HG03558 (cell line): ENCODE results near the gene AASS.
A peak's percentile ranks its signal among the peaks of the same experiment; 100 is the strongest.
"Not testable (repeated sequence)": the region's sequence is repeated elsewhere in the genome, so short reads cannot be mapped to it uniquely, and the experiment has no call there.

ENCODE experiments used
- ATAC-seq: cut with Tn5 transposase; IDR thresholded peaks from one replicate; pipeline ENCODE4 v1.9.1; 2021; ENCODE audit warnings: moderate number of reproducible peaks; ENCODE audit not compliant: unreplicated experiment; ENCODE audit errors: extremely low read depth

Gene AASS

DNA sequence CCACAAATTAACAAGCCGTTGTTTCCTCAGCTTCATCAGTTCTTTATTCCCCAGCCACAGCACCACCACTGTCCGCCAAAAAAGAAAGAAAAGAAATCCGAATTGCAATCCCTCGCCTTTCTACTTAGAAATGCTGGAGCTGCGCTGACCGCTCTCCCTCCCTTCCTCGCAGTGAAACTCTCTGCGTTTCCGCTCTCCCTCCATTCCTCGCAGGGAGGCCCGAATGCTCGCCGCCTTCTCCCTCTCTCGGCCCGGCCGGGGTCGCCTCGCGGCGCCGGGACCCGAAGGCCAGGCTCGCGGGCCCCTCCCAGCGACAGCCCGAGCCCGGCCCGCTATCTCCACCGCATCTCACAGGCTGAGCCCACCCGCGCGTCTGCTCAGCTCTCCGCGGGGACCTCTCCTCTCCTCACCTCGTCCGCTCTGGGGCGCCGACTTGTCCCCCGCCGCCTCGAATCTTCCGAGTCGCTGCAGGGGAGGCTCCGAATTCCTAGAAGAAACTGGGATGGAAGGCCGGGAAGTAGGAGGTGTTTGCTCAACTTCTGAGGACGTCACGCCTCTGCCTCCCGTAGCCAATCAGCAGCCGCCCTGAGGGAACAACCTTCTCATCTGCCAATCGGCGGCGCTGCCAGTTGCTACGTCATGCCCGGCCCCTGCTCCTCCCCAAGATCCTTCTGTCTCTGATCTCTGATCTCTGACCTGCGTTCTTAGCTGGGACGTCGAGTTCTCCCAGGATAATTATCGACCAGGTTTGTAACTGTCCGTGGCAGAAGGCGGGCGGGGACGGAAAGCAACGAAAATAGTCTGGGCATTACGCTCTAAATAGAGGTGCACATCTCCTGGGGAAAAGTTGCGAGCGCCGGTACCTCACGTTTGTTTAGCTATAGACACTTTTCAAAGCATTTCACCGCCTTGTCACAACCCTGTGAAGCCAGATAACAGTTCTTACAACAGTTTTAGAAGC, at the start of gene AASS:
AASS (minus strand) TSS at position 499 of the 961 bp plus-strand sequence. CDS start 10,523 bp downstream, outside the sequence.
- ATAC-seq: peak; percentile 100

DNA sequence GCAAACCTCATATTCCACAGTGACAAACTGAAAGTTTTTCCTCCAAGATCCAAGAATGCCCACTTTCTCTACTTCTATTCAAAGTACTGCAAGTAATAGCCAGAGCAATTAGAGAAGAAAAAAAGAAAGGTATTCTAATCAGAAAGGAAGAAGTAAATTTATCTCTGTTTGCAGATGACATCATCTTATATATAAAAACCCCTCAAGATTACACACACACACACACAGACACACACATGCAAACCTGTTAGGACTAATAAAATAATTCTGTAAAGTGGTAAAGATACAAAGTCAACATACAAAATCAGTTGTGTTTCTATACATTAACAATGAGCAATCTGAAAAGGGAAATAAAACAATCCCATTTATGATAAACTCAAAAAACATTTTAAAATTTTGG, 44.7 kb upstream of the AASS start:
- no peak for ATAC-seq

DNA sequence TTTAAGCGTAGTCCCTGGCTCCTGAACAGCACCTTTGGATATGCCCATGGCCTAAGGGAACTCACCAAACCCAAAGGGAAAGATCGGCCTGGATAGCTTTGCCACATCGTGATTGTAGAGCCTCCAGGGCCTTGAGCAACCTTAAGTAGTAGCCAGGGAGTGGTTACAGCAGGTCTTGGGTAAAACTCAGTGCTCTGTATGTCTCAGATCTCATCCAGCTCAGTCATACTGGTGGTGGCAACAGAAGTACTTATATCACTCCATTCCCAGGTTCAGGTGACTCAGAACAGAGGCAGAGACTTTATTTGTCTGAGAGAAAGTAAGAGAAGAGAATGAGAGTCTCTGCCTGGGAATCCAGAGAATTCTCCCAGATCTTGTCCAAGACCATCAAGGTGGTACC, 39.1 kb upstream of the AASS start:
- no peak for ATAC-seq

DNA sequence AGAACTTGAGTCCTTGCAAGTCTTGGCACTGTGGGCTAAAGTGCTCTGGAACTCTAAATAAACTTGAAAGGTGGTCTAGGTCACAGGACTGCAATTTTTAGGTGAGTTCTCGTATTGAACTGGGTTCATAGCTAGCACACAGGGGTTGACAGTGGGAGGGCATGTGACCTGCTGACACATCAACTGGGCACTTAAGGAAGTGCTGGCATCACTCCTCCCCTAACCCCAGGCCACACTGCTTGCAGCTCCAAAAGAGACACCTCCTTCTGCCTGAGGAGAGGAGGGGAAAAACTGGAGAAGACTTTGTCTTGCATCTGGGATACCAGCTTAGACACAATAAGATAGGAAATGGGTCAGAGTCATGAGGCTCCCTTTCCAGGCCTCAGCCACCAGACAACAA, 38.0 kb upstream of the AASS start:
- ATAC-seq: no peak

DNA sequence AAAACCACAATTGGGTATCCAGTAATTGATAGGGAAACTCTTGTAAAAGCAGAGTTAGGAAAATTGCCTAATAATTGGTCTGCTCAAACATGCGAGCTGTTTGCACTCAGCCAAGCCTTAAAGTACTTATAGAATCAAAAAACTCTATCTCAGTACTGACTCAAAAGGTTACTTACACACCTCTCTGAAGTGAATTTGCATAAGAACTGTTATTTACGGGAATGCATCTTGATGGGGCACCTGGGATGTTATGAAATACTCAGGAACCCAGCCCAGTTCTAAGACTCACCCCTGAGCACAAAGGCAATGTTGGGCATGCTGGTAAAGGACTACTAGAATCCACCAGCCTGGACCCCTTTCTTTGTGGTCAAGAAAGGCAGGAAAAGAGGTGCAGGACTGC, 28.1 kb upstream of the AASS start:
- ATAC-seq: not testable (repeated sequence)

DNA sequence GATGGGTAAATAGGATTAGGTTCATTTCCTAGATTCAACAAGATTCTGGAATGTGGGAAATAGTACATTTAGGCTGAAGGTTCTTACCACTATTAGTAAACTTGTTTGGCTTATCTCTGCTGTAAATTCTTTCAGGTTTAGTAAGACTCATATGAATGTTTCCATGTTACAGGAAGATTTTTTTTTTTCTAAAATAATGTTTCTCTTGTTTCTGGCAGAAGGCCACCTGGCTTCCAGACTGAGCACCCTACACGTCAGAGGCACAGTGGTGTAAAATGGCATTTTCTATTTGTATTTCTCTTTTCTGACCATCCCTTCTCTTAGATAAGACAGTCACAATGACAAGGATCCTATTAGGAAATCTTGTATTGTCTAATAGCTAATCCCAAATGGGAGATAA, 22.7 kb upstream of the AASS start:
- ATAC-seq: no peak

DNA sequence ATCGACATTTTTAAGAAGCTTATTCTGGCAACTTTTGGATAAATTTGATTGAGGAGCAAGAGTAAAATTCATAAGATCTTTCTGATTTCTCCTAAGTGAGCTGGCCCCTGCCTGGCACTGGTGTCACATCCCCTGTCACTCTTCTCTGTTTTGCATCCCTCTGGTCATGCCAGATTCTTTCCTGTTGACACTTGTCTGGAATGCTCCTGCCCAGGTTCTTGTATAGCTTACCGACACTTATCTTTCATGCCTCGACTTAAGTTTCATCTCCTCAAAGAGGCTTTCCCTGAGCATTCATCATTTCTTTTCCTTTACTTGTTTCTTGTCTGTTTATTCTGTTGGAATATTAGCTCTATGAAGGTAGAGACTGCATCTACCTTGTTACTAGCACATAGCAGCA, 22.2 kb upstream of the AASS start:
- no peak for ATAC-seq

DNA sequence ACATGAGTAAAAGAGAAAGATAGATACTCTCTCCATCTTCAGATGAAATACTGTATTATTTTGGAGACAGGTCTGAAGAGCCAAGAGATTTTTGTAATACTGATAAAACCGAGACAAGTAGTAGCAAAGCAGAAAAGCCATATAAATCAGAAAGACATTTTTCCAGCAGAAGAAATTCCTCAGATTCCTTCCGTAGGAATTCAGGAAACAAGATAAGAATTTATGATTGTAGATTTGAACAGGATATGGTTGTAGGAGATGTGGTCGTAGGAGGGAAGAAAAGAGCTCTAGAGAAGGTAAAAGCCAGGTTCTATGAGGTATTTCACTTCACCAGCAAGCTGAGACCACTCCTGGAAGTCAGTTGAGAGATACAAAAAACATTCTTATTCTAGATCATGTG, 17.6 kb upstream of the AASS start:
- ATAC-seq: no peak

DNA sequence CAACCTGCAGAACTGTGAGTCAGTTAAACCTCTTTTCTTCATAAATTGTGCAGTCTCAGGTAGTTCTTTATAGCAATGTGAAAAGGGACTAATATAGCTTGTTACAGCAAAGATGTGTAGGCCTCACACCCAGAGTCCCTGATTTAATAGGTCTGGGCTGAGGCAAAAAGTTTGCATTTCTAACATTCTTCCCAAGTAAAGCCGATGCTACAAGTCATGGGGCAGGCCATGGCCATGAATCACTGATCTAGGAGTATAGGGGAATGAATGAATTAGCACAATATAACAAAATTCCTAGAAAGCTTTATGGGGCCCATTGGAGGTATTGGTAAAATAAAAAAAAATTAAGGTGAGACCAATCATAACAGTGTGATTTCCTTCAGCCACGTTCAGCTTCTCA, 11.5 kb upstream of the AASS start:
- ATAC-seq: no peak

DNA sequence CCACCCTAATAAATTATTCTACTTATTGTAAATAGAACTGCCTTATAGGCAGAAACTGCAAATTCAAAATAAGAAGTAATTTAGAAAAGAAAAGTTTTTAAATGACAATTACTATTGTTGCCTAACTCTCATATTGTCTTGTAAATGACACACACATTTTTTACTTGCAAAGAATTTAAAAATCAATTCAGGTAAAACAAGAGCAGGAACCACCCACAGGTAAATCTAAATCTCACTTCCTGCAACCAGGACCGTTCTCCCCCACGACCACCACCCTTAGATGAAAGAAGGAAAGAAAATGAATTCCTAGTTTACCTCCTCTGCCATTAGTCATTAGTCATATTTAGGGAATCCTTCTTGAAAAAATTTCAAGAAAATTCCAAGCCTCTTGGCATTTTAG, 4.8 kb upstream of the AASS start:
- no peak for ATAC-seq

DNA sequence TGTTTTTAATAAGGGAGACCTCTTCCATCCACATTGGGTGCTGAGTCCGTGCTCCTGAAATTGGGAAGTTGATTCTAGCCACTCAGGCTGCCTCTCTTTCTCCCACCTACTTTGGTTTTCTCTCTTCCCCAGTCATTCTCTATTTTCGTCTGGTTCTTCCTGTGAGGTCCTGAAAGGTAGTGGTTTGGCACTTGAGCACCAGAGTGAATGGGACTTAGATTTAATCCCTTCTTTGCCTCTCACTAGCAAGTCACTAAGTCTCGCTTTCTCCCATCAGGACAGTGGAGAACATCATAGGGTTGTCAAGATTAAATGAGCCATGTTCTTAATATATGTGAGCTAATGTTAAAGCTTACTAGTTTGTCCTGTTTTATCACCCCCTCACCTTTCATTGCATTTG, 4.0 kb upstream of the AASS start:
- ATAC-seq: no peak

DNA sequence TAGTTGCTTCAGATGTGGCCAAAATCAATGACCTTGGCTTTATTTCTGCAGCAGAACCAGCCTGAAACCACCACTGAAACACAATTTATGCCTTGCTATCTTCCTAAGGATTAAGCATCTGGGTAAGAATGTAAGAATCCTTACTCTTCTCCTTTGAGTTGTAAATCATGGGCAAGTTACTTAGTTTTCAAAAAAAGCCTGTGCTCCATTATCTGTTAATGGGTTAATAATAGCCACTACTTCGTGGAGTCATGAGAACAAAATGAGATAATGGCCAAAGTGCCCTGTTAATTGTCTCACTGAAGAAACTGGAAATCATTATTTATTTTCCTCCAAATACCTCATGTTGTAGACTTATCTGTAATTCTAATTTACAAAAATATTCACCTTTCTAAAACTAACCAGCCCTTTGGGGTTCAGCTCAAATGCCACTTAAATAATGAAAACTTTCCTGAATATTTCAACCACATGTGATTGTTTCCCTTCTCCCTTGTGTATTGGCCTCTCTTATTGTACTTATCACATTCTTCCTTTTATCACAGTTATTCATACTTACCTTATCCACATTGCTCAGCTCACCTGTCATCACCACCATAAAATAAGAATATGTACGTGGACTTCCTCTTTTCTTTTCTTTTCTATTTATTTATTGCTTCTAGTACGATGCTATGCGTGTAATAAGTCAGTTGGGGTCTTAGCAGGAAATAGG, 2.0 kb upstream of the AASS start:
- no peak for ATAC-seq

DNA sequence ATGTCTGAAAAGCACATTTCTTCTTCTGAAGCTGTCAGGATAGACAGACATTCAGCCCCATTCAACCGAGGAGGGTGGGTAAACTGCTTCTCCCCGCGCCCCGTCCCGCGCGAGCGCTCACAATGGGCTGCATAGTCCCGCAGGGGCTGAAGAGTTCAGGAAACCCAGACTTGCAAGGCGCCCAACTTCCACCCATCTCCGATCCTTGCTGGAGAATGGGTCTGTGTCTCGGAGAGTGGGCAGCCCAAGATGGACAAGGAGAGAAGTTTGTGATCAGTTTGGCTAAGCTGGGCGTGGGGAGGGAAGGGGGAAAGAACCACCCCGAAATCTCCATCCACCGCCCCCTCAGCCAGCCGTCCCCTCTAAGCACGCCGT, 686 bp downstream of the AASS start:
- ATAC-seq: no peak

DNA sequence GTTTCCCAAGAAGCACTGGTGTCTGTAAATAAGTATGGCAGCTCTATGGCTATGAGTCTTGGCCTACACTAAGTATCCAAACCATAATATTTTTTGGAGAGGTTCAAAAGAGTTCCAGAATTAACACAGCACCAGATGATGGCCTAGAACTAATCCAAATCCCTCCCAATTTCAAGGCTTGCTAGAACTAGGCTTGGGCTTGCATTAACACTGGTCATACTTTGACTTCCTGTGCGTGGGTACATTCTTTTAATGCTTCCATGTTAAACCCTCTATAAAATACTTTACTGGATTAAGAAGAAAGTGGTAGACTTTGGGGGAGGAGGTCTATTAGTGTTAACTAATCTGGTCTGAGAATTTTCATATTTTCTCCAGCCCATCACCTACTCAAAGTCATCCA, 3.1 kb downstream of the AASS start:
- no peak for ATAC-seq

DNA sequence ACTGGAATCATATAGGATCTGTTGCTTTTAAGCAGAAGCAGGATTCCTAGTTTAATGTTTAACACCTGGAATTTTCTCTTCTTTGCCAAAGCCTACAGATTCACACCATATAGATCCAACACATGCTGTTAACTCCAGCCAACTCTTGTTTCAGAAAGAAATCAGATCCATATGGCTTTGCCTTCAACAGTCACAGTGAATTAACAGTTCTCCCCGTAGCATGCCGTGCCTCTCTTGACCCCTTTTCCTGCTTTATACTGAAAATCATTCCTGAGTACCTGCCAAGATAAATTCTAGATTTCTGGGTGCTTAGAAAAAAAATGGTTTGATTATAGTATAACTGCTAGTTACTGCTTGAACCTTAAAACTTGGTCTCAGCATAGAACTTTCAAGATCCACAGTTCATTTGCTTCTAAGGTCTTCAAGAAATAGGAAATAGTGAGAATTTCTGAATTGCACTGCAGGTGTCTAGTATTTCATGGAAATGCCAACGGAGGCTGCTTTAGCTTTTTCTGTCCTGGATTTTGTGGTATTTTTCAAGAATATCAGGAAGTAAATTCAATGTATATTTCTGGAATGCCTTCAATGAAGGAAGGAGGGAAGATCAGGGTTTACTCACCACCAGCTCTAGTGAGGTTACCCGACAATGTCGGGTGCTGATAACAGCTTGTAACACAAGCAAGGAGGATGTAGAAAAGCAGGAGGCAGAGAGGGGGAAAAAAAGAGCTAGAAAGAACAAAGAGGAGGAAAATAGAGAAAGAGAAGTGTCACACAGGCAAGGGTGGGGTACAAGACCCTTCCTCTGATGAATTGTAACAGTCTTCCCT, 6.6 kb downstream of the AASS start:
- no peak for ATAC-seq

DNA sequence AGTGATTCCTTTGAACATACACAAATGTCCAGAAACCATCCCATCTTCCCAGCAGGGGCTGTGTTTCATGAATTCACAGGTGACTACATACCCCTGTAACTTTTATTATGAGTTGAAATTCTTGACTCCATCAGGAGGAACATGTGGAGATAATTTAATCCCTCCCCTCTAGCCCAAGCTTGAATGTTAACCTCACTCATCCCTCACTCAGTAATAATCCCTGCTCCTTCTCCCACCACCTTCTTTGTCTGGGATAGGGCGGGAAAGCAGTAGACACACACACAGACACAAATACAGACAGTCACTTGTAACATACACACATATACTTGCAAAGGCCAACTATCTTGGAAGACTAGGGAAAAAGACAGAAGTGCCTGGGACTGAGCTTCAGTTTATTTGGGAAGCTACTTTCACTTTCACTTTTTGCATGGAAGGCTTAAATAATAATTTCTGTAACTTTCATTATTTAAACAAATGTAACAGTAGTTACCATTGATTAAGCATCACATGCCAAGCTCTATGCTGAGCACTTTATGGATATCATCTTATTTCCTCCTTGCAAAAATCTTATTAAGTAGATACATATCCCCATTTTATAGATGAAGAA, 7.3 kb downstream of the AASS start:
- no peak for ATAC-seq

DNA sequence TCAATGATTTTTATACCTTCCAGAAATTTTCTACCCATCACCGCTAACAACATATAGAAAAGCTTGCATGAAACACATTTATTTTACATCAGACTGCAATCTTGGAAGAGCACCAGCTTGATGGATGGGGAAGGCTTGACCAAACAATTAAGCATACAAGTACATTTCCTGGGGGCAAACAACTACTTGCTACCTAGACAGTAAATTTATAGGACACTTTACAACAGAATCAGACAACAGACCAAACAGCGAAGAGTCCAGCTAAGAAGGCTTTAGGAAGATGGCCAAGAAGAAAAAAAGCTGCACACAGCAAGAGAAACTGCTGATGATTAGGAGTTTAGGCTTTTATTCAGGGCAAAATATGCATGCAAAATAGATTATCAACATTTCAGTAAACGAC, 8.0 kb downstream of the AASS start:
- no peak for ATAC-seq

DNA sequence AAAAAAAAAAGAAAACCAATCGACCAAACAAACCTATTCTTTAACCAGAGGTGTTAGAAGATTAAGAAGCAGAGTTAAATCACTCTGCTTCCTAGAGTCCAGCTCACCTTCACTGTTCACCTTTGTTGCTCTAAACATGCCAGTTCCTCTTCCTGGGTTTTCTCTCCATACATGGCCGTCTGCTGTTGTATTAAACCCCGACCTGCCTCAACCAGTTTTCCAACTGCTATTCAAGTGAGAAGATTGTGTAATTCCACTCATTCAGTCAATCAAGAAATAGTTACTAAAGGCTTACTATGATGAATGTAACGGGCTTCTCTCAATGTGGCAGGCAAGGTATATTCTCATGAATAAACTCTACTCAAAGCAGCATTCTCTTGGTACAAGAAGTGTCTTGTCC, 8.8 kb downstream of the AASS start:
- no peak for ATAC-seq

DNA sequence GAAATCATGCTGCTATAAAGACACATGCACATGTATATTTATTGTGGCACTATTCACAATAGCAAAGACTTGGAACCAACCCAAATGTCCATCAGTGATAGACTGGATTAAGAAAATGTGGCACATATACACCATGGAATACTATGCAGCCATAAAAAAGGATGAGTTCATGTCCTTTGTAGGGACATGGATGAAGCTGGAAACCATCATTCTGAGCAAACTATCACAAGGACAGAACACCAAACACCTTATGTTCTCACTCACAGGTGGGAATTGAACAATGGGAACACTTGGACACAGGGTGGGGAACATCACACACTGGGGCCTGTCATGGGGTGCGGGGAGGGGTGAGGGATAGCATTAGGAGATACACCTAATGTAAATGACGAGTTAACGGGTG, 9.3 kb downstream of the AASS start:
- not testable (repeated sequence) for ATAC-seq

DNA sequence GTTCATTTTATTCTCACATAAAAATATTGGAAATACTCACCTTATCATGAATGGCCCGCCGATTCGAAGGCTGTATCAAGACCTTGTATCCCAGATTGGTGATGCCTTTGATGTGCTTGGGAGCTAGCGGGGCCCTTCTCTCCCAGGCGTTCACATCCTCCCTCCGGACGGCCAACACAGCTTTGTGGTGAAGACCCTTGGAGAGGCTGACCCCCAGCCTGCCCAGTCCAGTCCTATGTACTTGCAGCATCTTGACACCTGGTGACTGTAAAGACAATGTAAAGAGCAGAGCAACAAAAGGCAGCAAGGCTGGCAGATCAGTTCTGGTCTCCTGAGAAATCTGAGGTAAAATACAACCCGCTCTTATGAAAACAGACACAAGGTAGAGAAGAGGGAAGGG, 10.6 kb downstream of the AASS start:
- no peak for ATAC-seq
